Measurements from ENCODE around the gene CRIP3. TPM values are rescaled to one million over a fixed set of nuclear protein-coding genes. Genes with fewer than 3 reads are reported as not detected.
A peak's percentile ranks its signal among the peaks of the same experiment; 100 is the strongest.

CRIP3 gene
- total and polyA plus RNA-seq, 2 experiments from 2014 or later: 3.6 to 5.2 TPM

DNA sequence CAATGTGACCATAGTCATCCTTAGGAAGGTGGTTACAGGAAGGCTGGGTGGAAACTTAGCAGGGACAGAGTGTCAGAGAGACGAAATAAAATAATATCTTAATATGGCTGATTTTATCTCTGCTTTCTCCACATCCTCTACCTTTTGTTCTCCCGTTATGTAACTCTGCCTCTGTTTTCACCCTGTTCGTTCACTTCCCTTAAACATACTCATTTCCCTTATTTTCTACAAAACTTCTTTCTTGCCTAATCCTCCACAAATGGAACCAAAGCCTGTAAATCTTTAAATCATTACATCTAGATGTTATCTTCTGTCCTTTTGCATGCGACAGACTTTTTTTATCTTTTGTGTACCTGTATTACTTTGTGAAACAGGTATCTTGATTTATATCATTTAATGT lies 23.3 kb upstream of the CRIP3 start:
- Histone ChIP-seq H3K9me3 (ENCODE audit: low read depth) (no peaks in the 10 kb centered on the region), H3K27ac (no peak overlapping the region), H3K4me1 (ENCODE audit: low read depth) (peaks cover 9% of the 10 kb centered on the region), H3K4me3 (no peak overlapping the region), H3K27me3 (no peaks in the 10 kb centered on the region), H3K36me3 (peaks cover 4% of the 10 kb centered on the region)
- no peak for DNase-seq (ENCODE audit: low read depth in 1 of 2, low spot score in 1 of 2)
- TF ChIP-seq, protein P1, sequence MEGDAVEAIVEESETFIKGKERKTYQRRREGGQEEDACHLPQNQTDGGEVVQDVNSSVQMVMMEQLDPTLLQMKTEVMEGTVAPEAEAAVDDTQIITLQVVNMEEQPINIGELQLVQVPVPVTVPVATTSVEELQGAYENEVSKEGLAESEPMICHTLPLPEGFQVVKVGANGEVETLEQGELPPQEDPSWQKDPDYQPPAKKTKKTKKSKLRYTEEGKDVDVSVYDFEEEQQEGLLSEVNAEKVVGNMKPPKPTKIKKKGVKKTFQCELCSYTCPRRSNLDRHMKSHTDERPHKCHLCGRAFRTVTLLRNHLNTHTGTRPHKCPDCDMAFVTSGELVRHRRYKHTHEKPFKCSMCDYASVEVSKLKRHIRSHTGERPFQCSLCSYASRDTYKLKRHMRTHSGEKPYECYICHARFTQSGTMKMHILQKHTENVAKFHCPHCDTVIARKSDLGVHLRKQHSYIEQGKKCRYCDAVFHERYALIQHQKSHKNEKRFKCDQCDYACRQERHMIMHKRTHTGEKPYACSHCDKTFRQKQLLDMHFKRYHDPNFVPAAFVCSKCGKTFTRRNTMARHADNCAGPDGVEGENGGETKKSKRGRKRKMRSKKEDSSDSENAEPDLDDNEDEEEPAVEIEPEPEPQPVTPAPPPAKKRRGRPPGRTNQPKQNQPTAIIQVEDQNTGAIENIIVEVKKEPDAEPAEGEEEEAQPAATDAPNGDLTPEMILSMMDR (IDR thresholded peaks at IDR 0.05; ENCODE audit: low read depth, low read length): no peak

DNA sequence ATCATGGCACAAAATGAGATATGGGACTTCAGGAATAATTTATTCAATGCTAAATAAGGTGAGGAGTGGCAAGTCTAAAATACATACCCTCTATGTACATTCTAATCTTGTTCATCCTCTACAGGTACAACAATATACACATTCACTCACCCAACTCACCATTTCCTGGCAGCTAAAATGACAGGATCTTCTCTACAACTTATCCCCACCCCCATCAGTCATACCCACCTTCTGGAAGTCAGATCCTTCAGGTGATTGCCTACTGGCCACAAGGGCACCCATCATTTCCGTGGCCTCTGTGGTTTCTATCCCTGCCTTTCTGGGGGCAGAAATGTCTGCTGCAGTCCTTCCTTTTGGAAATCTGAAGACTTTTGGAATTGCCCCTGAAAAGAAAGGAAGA lies 22.8 kb upstream of the CRIP3 start:
- no peak overlapping the region for H3K27ac ChIP-seq
- H3K4me3 ChIP-seq: no peak overlapping the region
- TF ChIP-seq, protein P1 (IDR thresholded peaks at IDR 0.05; ENCODE audit: low read depth, low read length): no peak
- DNase-seq (ENCODE audit: low read depth in 1 of 2, low spot score in 1 of 2): no peak
- no peaks in the 10 kb centered on the region for H3K27me3 ChIP-seq
- no peaks in the 10 kb centered on the region for H3K9me3 ChIP-seq (ENCODE audit: low read depth)
- H3K36me3 ChIP-seq: peaks cover 4% of the 10 kb centered on the region
- H3K4me1 ChIP-seq (ENCODE audit: low read depth): peaks cover 9% of the 10 kb centered on the region

DNA sequence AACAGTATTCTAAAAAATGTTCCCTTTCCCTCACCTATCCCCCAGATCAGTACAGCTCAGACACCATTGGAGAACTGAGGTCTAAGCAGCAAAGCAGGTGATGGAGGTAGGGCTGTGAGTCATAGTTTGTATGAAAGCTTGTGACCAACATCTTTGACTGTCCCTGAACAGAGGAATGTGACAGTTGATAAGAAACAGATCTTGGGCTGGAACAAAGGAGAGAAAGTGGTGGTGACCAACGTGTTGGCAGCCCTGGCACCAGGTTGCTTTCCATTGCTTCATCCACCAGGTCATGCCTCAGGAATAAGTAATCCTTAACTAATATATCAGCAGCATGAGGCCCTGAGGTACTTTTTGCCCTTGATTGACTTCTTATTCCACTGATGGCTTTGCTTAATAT lies 19.9 kb upstream of the CRIP3 start:
- no peaks in the 10 kb centered on the region for H3K9me3 ChIP-seq (ENCODE audit: low read depth)
- H3K4me3 ChIP-seq: no peak overlapping the region
- TF ChIP-seq, protein P1 (IDR thresholded peaks at IDR 0.05; ENCODE audit: low read depth, low read length): no peak
- H3K27me3 ChIP-seq: no peaks in the 10 kb centered on the region
- H3K4me1 ChIP-seq (ENCODE audit: low read depth): peaks cover 9% of the 10 kb centered on the region
- DNase-seq (ENCODE audit: low read depth in 1 of 2, low spot score in 1 of 2): peak in 1 of 2 donors; percentile 53
- H3K36me3 ChIP-seq: no peaks in the 10 kb centered on the region
- H3K27ac ChIP-seq: peak overlapping the region; percentile 87

DNA sequence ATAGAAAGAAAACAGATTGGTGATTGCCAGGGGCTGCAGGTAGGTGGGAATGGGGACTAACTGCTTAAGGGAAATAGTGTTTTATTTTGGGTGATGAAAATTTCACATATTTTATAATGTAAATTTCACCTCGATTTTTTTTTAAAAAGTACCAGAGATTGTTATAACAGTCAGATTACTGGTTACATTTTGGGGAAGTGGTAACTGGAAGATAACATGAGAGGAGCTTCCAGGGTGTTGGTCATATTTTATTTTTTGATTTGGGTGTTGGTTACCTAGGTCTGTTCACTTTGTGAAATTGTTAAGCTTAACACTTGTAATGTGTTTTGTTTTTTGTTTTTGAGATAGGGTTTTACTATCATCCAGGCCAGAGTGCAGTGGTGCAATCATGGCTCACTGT lies 17.2 kb upstream of the CRIP3 start:
- TF ChIP-seq, protein P1 (IDR thresholded peaks at IDR 0.05; ENCODE audit: low read depth, low read length): no peak
- no peaks in the 10 kb centered on the region for H3K27me3 ChIP-seq
- H3K27ac ChIP-seq: no peak overlapping the region
- no peaks in the 10 kb centered on the region for H3K36me3 ChIP-seq
- DNase-seq (ENCODE audit: low read depth in 1 of 2, low spot score in 1 of 2): no peak
- H3K4me3 ChIP-seq: no peak overlapping the region
- H3K9me3 ChIP-seq (ENCODE audit: low read depth): no peaks in the 10 kb centered on the region
- H3K4me1 ChIP-seq (ENCODE audit: low read depth): peaks cover 9% of the 10 kb centered on the region

DNA sequence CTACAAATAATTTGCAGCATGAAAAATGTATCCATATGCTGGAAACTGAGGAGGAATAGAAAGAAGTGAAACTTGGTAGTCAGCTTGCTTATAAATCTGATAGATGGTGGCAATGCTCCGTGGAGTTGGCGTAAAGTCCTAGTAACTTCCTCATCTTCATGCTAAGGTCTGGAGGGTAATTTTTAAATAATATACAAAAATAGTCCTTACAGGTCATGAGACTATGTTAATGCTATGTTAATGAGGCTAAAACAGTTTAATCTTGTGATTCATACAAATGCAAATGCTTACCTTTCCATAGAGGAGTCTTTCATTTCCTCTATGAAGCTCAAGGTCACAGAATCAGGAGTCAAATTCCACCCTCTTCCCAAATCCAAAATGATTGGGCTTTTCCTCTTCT lies 9.4 kb upstream of the CRIP3 start:
- Histone ChIP-seq H3K36me3 (no peaks in the 10 kb centered on the region), H3K4me3 (no peak overlapping the region), H3K9me3 (ENCODE audit: low read depth) (no peaks in the 10 kb centered on the region), H3K4me1 (ENCODE audit: low read depth) (no peaks in the 10 kb centered on the region), H3K27ac (no peak overlapping the region), H3K27me3 (no peaks in the 10 kb centered on the region)
- DNase-seq (ENCODE audit: low read depth in 1 of 2, low spot score in 1 of 2): no peak
- TF ChIP-seq, protein P1 (IDR thresholded peaks at IDR 0.05; ENCODE audit: low read depth, low read length): no peak

DNA sequence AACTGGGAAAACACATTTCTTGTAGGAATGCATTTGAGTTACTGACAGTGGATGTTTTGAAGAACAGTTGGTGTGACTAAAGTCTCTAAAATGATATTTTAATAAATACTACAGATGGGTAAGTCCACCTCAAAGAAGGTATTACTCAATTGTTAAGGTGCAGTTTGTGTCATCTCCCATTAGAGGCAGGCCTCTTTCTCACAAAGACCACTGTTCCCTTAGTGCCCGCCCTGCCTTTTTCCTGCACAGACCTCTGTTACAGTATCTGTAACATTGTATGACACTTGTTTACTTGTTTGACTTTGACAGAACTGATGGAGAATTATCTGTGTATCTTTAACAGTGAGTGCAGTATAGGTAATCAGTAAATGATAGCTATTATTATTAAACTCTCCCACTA lies 5.2 kb upstream of the CRIP3 start:
- no peak for DNase-seq (ENCODE audit: low read depth in 1 of 2, low spot score in 1 of 2)
- no peak overlapping the region for H3K27ac ChIP-seq
- no peak overlapping the region for H3K4me3 ChIP-seq
- no peaks in the 10 kb centered on the region for H3K9me3 ChIP-seq (ENCODE audit: low read depth)
- H3K27me3 ChIP-seq: peaks cover 6% of the 10 kb centered on the region
- no peaks in the 10 kb centered on the region for H3K36me3 ChIP-seq
- TF ChIP-seq, protein P1 (IDR thresholded peaks at IDR 0.05; ENCODE audit: low read depth, low read length): no peak
- H3K4me1 ChIP-seq (ENCODE audit: low read depth): no peaks in the 10 kb centered on the region

All from cardiac muscle cell (in vitro differentiated cells and primary cell).